Measurements from ENCODE around the gene CREB5. TPM values are rescaled to one million over a fixed set of nuclear protein-coding genes. Genes with fewer than 3 reads are reported as not detected.

CREB5 gene
- total and polyA plus RNA-seq, 2 of the 8 experiments (the other 6 are each of a cell fraction or from before 2014, with no cell fraction given), result 2.4 to 2.7 TPM

GRCh38 chr7:28417321-28417940 is 5.1 kb downstream of the CREB5 start:
- CTCF ChIA-PET (ENCODE audit: partially characterized antibody), result interaction anchor here (0.6 to 1.6 kb wide), 5 partner anchors 13 to 880 kb away, joined by 3 to 4 read pairs (median 3); no protein-coding TSS in a partner anchor
- peaks cover 0 to 3% (median 1%) of the 10 kb centered on the region in 4 experiments; a peak in 2 of 7 replicates for H3K27me3 ChIP-seq (replicated peaks in 1 of 4; ENCODE audit: control insufficient read depth in 3 of 4, extremely low read depth in 1 of 4, insufficient read depth in 3 of 4, low read length in 3 of 4)

More at GRCh38 chr7:28417321-28417940, 5.1 kb downstream of the CREB5 start:
- H2BK5ac ChIP-seq (ENCODE audit: low read depth, low read length), result no peak overlapping the region
- no peaks in the 10 kb centered on the region for H3K4me1 ChIP-seq (replicated peaks in 1 of 4; ENCODE audit: control insufficient read depth in 3 of 4, insufficient read depth in 4 of 4, low read length in 3 of 4)
- H2BK20ac ChIP-seq (ENCODE audit: low read length), result no peak overlapping the region
- no peak overlapping the region for H3K18ac ChIP-seq (ENCODE audit: extremely low read depth, low read length)
- 91% methylated on average over 5 of the region's 5 CpGs; no CpG with 5 or more reads in 1 of the 2 experiments for WGBS, 2 experiments (ENCODE audit: extremely low coverage in 1 of 2, insufficient coverage in 1 of 2, insufficient read length in 1 of 2, insufficient replicate concordance in 2 of 2, low coverage in 1 of 2, low lambda C conversion rate in 2 of 2, missing lambda C conversion rate in 1 of 2)
- DNase-seq (ENCODE audit: low read depth in 1 of 2, low spot score in 2 of 2) (no peak), FAIRE-seq (no peak)
- no peaks in the 10 kb centered on the region for H3K79me1 ChIP-seq (ENCODE audit: low read depth, low read length)
- H3K23me2 ChIP-seq (ENCODE audit: low read depth, low read length), result no peaks in the 10 kb centered on the region
- no peak overlapping the region for H3K4me2 ChIP-seq (ENCODE audit: insufficient read depth in 1 of 2, low read depth in 2 of 2, low read length in 2 of 2)
- H3K9me3 ChIP-seq (ENCODE audit: insufficient read depth in 2 of 2, low read depth in 1 of 2, low read length in 1 of 2), result no peaks in the 10 kb centered on the region
- no peaks in the 10 kb centered on the region for H3K36me3 ChIP-seq (ENCODE audit: control insufficient read depth in 2 of 4, insufficient read depth in 4 of 4, low read length in 3 of 4)
- H3K4me3 ChIP-seq (ENCODE audit: extremely low read depth in 1 of 4, insufficient read depth in 2 of 4, low read depth in 3 of 4, low read length in 4 of 4), result no peak overlapping the region
- no peak overlapping the region for H4K5ac ChIP-seq (ENCODE audit: insufficient read length, low read depth, low read length)
- no peak overlapping the region for H3K27ac ChIP-seq (ENCODE audit: low read depth, low read length)
- no peak overlapping the region for H3K14ac ChIP-seq (ENCODE audit: insufficient read length)
- H4K20me1 ChIP-seq (replicated peaks in 1 of 2; ENCODE audit: control insufficient read depth in 1 of 2, insufficient read depth in 2 of 2, low read length in 2 of 2), result no peaks in the 10 kb centered on the region
- no peak overlapping the region for H3K4ac ChIP-seq (replicated peaks; ENCODE audit: insufficient read length, low read depth, low read length)
- H4K8ac ChIP-seq (ENCODE audit: extremely low read depth, insufficient read depth, low read length), result no peak overlapping the region
- POLR2A ChIA-PET (ENCODE audit: partially characterized antibody), result no interaction called here
- H4K91ac ChIP-seq (replicated peaks; ENCODE audit: insufficient read length, low read length), result no peak overlapping the region
- no peak overlapping the region for H2AK5ac ChIP-seq (ENCODE audit: low read depth, low read length)
- no peak overlapping the region for H2BK12ac ChIP-seq (ENCODE audit: low read depth, low read length)
- H2AFZ ChIP-seq (ENCODE audit: low read length), result no peak overlapping the region
- H3K9ac ChIP-seq (replicated peaks in 1 of 4; ENCODE audit: extremely low read depth in 1 of 4, low read depth in 3 of 4, low read length in 3 of 4), result no peak overlapping the region
- no peak overlapping the region for H2BK120ac ChIP-seq (replicated peaks; ENCODE audit: low read depth, low read length)
- no peak overlapping the region for H3K23ac ChIP-seq (ENCODE audit: insufficient read length)
- TF ChIP-seq ZNF274 (IDR thresholded peaks at IDR 0.05; ENCODE audit: borderline replicate concordance, extremely low read depth, low read length) (no peak), GTF2F1 (IDR thresholded peaks at IDR 0.05; ENCODE audit: borderline replicate concordance, low read depth, low read length) (no peak), JUN (IDR thresholded peaks at IDR 0.05; ENCODE audit: low read depth, low read length) (no peak), SAP30 (IDR thresholded peaks at IDR 0.05; ENCODE audit: insufficient read depth, insufficient replicate concordance, low read length) (no peak), SIRT6 (IDR thresholded peaks at IDR 0.05; ENCODE audit: low read length) (no peak), CHD1 (IDR thresholded peaks at IDR 0.05; ENCODE audit: low read depth, low read length) (no peak), RNF2 (IDR thresholded peaks at IDR 0.05; ENCODE audit: borderline replicate concordance, low read depth, low read length, missing control alignments, poor library complexity, severe bottlenecking) (no peak), EGR1 (IDR thresholded peaks at IDR 0.05; ENCODE audit: borderline replicate concordance, low read depth, low read length) (no peak)
- no peaks in the 10 kb centered on the region for H3K79me2 ChIP-seq (ENCODE audit: control insufficient read depth in 1 of 2, insufficient read depth in 2 of 2, low read length in 2 of 2)
- H3K56ac ChIP-seq (replicated peaks; ENCODE audit: insufficient read length, low read depth, low read length), result no peak overlapping the region
- H2BK15ac ChIP-seq (ENCODE audit: low read length), result no peak overlapping the region
